Activated CD4-positive, alpha-beta T cell treated with anti-CD3 and anti-CD28 coated beads for 36 hours (primary cell): ENCODE data around the gene DPEP2NB. TPM values are rescaled to one million over a fixed set of nuclear protein-coding genes. Genes with fewer than 3 reads are reported as not detected.
A peak's percentile ranks its signal among the peaks of the same experiment; 100 is the strongest.
"Not testable (repeated sequence)": the region's sequence is repeated elsewhere in the genome, so short reads cannot be mapped to it uniquely, and the experiment has no call there.

Experiments
- ATAC-seq: fragments of 200-7000 bp; cut with Tn5 transposase; one replicate; pipeline ENCODE4 v1.10.0; 2021; ENCODE audit warnings: mild to moderate bottlenecking, moderate library complexity
- CTCF ChIA-PET: fragments of 350-600 bp; sonication (Branson Sonifier 250); formaldehyde crosslinking; loops from one replicate; lab custom pipeline; 2021; ENCODE audit warnings: antibody characterized with exemption; lab: Charles Lee
- POLR2A ChIA-PET: fragments of 350-600 bp; sonication (Branson Sonifier 250); formaldehyde crosslinking; loops from one replicate; lab custom pipeline; 2021; ENCODE audit warnings: antibody characterized with exemption, inconsistent platforms; lab: Charles Lee
- DNase-seq: peaks from one replicate; pipeline ENCODE4 v3.0.0-alpha.2; 2020
- H3K27ac Mint-ChIP-seq: one replicate; pipeline ENCODE4 v1.8.0; 2021; ENCODE audit warnings: mixed read lengths
- H3K27me3 Mint-ChIP-seq: one replicate; pipeline ENCODE4 v1.8.0; 2021; ENCODE audit warnings: mixed read lengths
- H3K36me3 Mint-ChIP-seq: one replicate; pipeline ENCODE4 v1.8.0; 2021; ENCODE audit warnings: low read depth, mixed read lengths
- H3K4me1 Mint-ChIP-seq: one replicate; pipeline ENCODE4 v1.8.0; 2021; ENCODE audit warnings: mixed read lengths
- H3K4me3 Mint-ChIP-seq: one replicate; pipeline ENCODE4 v1.8.0; 2021; ENCODE audit warnings: mild to moderate bottlenecking, moderate library complexity, mixed read lengths
- H3K9me3 Mint-ChIP-seq: one replicate; pipeline ENCODE4 v1.8.0; 2021; ENCODE audit warnings: low read depth, mixed read lengths
- intact Hi-C, 2 experiments: fragments of 100-400 bp; cut with DNase I in 1 of 2; cut with micrococcal nuclease in 1 of 2; formaldehyde crosslinking; loops; one replicate each; pipeline versions ENCODE4 v1.14.2 to v1.15.1; 2022 to 2024; cut with DNase I, micrococcal nuclease
- total RNA-seq, 2 experiments: library from RNA; stranded (reverse); gene quantifications; one replicate each; pipeline ENCODE4 v1.2.3, GENCODE V29; 2021

Gene DPEP2NB
- total RNA-seq, 2 experiments from 2014 or later: not detected

- intact Hi-C loops: no loop called here
- Mint-ChIP-seq H3K4me3 (no peak overlapping the region), H3K9me3 (no peaks in the 10 kb centered on the region), H3K4me1 (peaks cover 26% of the 10 kb centered on the region), H3K27ac (no peak overlapping the region), H3K27me3 (no peaks in the 10 kb centered on the region), H3K36me3 (no peaks in the 10 kb centered on the region)
- DNase-seq (no peak), ATAC-seq (no peak)
- POLR2A ChIA-PET: no interaction called here
- CTCF ChIA-PET: interaction anchor here (1.4 kb wide), 1 partner anchor 10 kb away, joined by 5 read pairs; the partner anchor contains the start of gene DPEP2
Observed at GRCh38 chr16:67988675-67989074, 27.0 kb downstream of the DPEP2NB start.

GRCh38 chr16:67987460-67988160 lies 28.1 kb downstream of the DPEP2NB start:
- Mint-ChIP-seq H3K9me3 (no peaks in the 10 kb centered on the region), H3K4me1 (peaks cover 28% of the 10 kb centered on the region), H3K4me3 (no peak overlapping the region), H3K27ac (peak overlapping the region; percentile 1), H3K27me3 (no peaks in the 10 kb centered on the region), H3K36me3 (no peaks in the 10 kb centered on the region)
- ATAC-seq (no peak), DNase-seq (no peak)
- intact Hi-C loops: no loop called here
- ChIA-PET CTCF (interaction anchor here (0.6 to 1.4 kb wide), 5 partner anchors 11 to 138 kb away, joined by 3 to 5 read pairs (median 3); partner anchors contain the start of genes CTRL and DPEP2), POLR2A (interaction anchor here (1.3 kb wide), 1 partner anchor 12 kb away, joined by 3 read pairs; the partner anchor contains the start of gene DPEP2)

- ATAC-seq (no peak), DNase-seq (no peak)
- intact Hi-C loops: no loop called here
- Mint-ChIP-seq H3K4me1 (peaks cover 25% of the 10 kb centered on the region), H3K27me3 (no peaks in the 10 kb centered on the region), H3K36me3 (no peaks in the 10 kb centered on the region), H3K27ac (no peak overlapping the region), H3K4me3 (no peak overlapping the region), H3K9me3 (no peaks in the 10 kb centered on the region)
- ChIA-PET POLR2A (interaction anchor here (1.3 kb wide), 1 partner anchor 12 kb away, joined by 3 read pairs; the partner anchor contains the start of gene DPEP2), CTCF (interaction anchor here (0.6 to 1.5 kb wide), 6 partner anchors 12 to 241 kb away, joined by 3 to 4 read pairs (median 3); partner anchors contain the start of genes CTRL and PSMB10)
Observed at GRCh38 chr16:67986949-67987348, 28.8 kb downstream of the DPEP2NB start.

GRCh38 chr16:67982011-67982696 lies 33.6 kb downstream of the DPEP2NB start:
- no peaks in the 10 kb centered on the region for H3K9me3 Mint-ChIP-seq
- no peaks in the 10 kb centered on the region for H3K36me3 Mint-ChIP-seq
- no peak overlapping the region for H3K27ac Mint-ChIP-seq
- H3K4me1 Mint-ChIP-seq: peaks cover 25% of the 10 kb centered on the region
- H3K27me3 Mint-ChIP-seq: no peaks in the 10 kb centered on the region
- no peak overlapping the region for H3K4me3 Mint-ChIP-seq
- CTCF ChIA-PET: interaction anchor here (1.1 to 3.5 kb wide), 3 partner anchors 13 to 24 kb away, joined by 4 to 11 read pairs (median 4); no protein-coding TSS in a partner anchor
- DNase-seq: no peak
- intact Hi-C loops: no loop called here
- POLR2A ChIA-PET: interaction anchor here (0.6 kb wide), 3 partner anchors 22 to 339 kb away, joined by 3 to 4 read pairs (median 3); no protein-coding TSS in a partner anchor
- ATAC-seq: no peak

GRCh38 chr16:67979955-67980678 lies 35.6 kb downstream of the DPEP2NB start, which contains the start of gene DPEP3:
DPEP3 (minus strand) TSS chr16:67980499; CDS start chr16:67980380, 119 bp downstream.
- H3K9me3 Mint-ChIP-seq: no peaks in the 10 kb centered on the region
- H3K36me3 Mint-ChIP-seq: no peaks in the 10 kb centered on the region
- intact Hi-C loops: no loop called here
- H3K4me3 Mint-ChIP-seq: no peak within 1 kb of the TSS
- ChIA-PET POLR2A (no interaction called here), CTCF (interaction anchor here (0.6 to 1.2 kb wide), 2 partner anchors 13 to 37 kb away, joined by 3 read pairs; no protein-coding TSS in a partner anchor)
- H3K4me1 Mint-ChIP-seq: peaks cover 25% of the 10 kb centered on the region
- no peak within 1 kb of the TSS for H3K27ac Mint-ChIP-seq
- DNase-seq (peak; percentile 44), ATAC-seq (no peak)
- H3K27me3 Mint-ChIP-seq: no peaks in the 10 kb centered on the region

GRCh38 chr16:67977469-67978227 lies 38.1 kb downstream of the DPEP2NB start:
- DNase-seq (no peak), ATAC-seq (no peak)
- no peaks in the 10 kb centered on the region for H3K9me3 Mint-ChIP-seq
- H3K27me3 Mint-ChIP-seq: no peaks in the 10 kb centered on the region
- POLR2A ChIA-PET: no interaction called here
- H3K36me3 Mint-ChIP-seq: no peaks in the 10 kb centered on the region
- CTCF ChIA-PET: interaction anchor here (0.6 to 1.0 kb wide), 5 partner anchors 15 to 664 kb away, joined by 3 read pairs; no protein-coding TSS in a partner anchor
- no peak overlapping the region for H3K4me3 Mint-ChIP-seq
- H3K27ac Mint-ChIP-seq: no peak overlapping the region
- H3K4me1 Mint-ChIP-seq: peaks cover under 1% of the 10 kb centered on the region
- intact Hi-C loops: no loop called here

- ATAC-seq: no peak
Observed at GRCh38 chr16:67977005-67977404, 38.7 kb downstream of the DPEP2NB start.

GRCh38 chr16:67976205-67976604 lies 39.5 kb downstream of the DPEP2NB start:
- ChIA-PET CTCF (no interaction called here), POLR2A (interaction anchor here (0.6 kb wide), 1 partner anchor 157 kb away, joined by 4 read pairs; no protein-coding TSS in a partner anchor)
- Mint-ChIP-seq H3K36me3 (no peaks in the 10 kb centered on the region), H3K27ac (no peak overlapping the region), H3K4me1 (no peaks in the 10 kb centered on the region), H3K27me3 (no peaks in the 10 kb centered on the region), H3K4me3 (no peak overlapping the region), H3K9me3 (no peaks in the 10 kb centered on the region)
- DNase-seq: no peak
- ATAC-seq: no peak
- intact Hi-C loops: no loop called here

More at GRCh38 chr16:67977005-67977404, 38.7 kb downstream of the DPEP2NB start:
- Mint-ChIP-seq H3K27me3 (no peaks in the 10 kb centered on the region), H3K4me1 (no peaks in the 10 kb centered on the region), H3K4me3 (no peak overlapping the region), H3K9me3 (no peaks in the 10 kb centered on the region), H3K27ac (no peak overlapping the region), H3K36me3 (no peaks in the 10 kb centered on the region)
- ChIA-PET CTCF (interaction anchor here (1.0 kb wide), 1 partner anchor 15 kb away, joined by 3 read pairs; no protein-coding TSS in a partner anchor), POLR2A (no interaction called here)
- DNase-seq: no peak
- intact Hi-C loops: no loop called here

- POLR2A ChIA-PET: no interaction called here
- H3K27ac Mint-ChIP-seq: no peak overlapping the region
- no peaks in the 10 kb centered on the region for H3K36me3 Mint-ChIP-seq
- intact Hi-C loops: no loop called here
- ATAC-seq (no peak), DNase-seq (no peak)
- no peak overlapping the region for H3K4me3 Mint-ChIP-seq
- no peaks in the 10 kb centered on the region for H3K9me3 Mint-ChIP-seq
- no peaks in the 10 kb centered on the region for H3K4me1 Mint-ChIP-seq
- CTCF ChIA-PET: interaction anchor here (0.6 to 0.8 kb wide), 3 partner anchors 10 to 65 kb away, joined by 3 to 4 read pairs (median 3); no protein-coding TSS in a partner anchor
- H3K27me3 Mint-ChIP-seq: no peaks in the 10 kb centered on the region
Observed at GRCh38 chr16:67975321-67976105, 40.2 kb downstream of the DPEP2NB start.

- H3K9me3 Mint-ChIP-seq, H3K4me3 Mint-ChIP-seq, H3K27ac Mint-ChIP-seq, DNase-seq, ATAC-seq, H3K36me3 Mint-ChIP-seq, intact Hi-C loops, H3K27me3 Mint-ChIP-seq, H3K4me1 Mint-ChIP-seq, POLR2A ChIA-PET: not testable (repeated sequence)
- CTCF ChIA-PET: interaction anchor here (1.1 kb wide), 1 partner anchor 302 kb away, joined by 3 read pairs; no protein-coding TSS in a partner anchor
Observed at GRCh38 chr16:67972285-67972684, 43.4 kb downstream of the DPEP2NB start.
